H9 (cell line): ENCODE data around the gene IFNGR1. TPM values are rescaled to one million over a fixed set of nuclear protein-coding genes. Genes with fewer than 3 reads are reported as not detected.

Source experiments
- DNase-seq: peaks from one replicate; pipeline ENCODE4 v3.0.0-alpha.2; 2017
- H2AFZ ChIP-seq: one replicate; pipeline ENCODE4 v1.6.1; 2013; ENCODE audit warnings: mild to moderate bottlenecking, low read length, control low read depth, moderate library complexity
- H2AK5ac ChIP-seq: 2 replicates; pipeline ENCODE4 v1.6.1; 2013; ENCODE audit warnings: low read length, control low read depth, mixed read lengths; ENCODE audit not compliant: insufficient read length
- H2BK120ac ChIP-seq: one replicate; pipeline ENCODE4 v1.6.1; 2013; ENCODE audit warnings: low read depth, mild to moderate bottlenecking, low read length, control low read depth, inconsistent platforms; ENCODE audit not compliant: poor library complexity, severe bottlenecking
- H2BK12ac ChIP-seq: 2 replicates; pipeline ENCODE4 v1.6.1; 2013; ENCODE audit warnings: low read length, control low read depth, mixed read lengths, low read depth; ENCODE audit not compliant: insufficient read length
- H2BK15ac ChIP-seq: 2 replicates; pipeline ENCODE4 v1.6.1; 2013; ENCODE audit warnings: low read depth, low read length, control low read depth
- H2BK20ac ChIP-seq: one replicate; pipeline ENCODE4 v1.6.1; 2013; ENCODE audit warnings: low read depth, mild to moderate bottlenecking, low read length, control low read depth, inconsistent platforms; ENCODE audit not compliant: poor library complexity, severe bottlenecking
- H2BK5ac ChIP-seq: 2 replicates; pipeline ENCODE4 v1.6.1; 2013; ENCODE audit warnings: low read length, control low read depth, mixed read lengths; ENCODE audit not compliant: insufficient read length
- H3K14ac ChIP-seq: 2 replicates; pipeline ENCODE4 v1.6.1; 2013; ENCODE audit warnings: low read length, control low read depth; ENCODE audit not compliant: insufficient read depth
- H3K18ac ChIP-seq: 2 replicates; pipeline ENCODE4 v1.6.1; 2013; ENCODE audit warnings: low read depth, mild to moderate bottlenecking, mixed read lengths, low read length, control low read depth; ENCODE audit not compliant: insufficient read length
- H3K23ac ChIP-seq: 2 replicates; pipeline ENCODE4 v1.6.1; 2013; ENCODE audit warnings: low read length, control low read depth, mixed read lengths, low read depth; ENCODE audit not compliant: insufficient read length
- H3K23me2 ChIP-seq: 2 replicates; pipeline ENCODE4 v1.6.1; 2013; ENCODE audit warnings: low read depth, mild to moderate bottlenecking, mixed read lengths, low read length, control low read depth; ENCODE audit not compliant: insufficient read length, poor library complexity, severe bottlenecking
- H3K27ac ChIP-seq: 2 replicates; pipeline ENCODE4 v1.5.1; 2013; ENCODE audit warnings: low read length, control low read depth, mixed read lengths, low read depth; ENCODE audit not compliant: insufficient read length
- H3K27me3 ChIP-seq: 2 replicates; pipeline ENCODE4 v1.6.1; 2013; ENCODE audit warnings: low read length, control low read depth, inconsistent platforms; ENCODE audit not compliant: insufficient read depth
- H3K4ac ChIP-seq: 2 replicates; pipeline ENCODE4 v1.6.1; 2013; ENCODE audit warnings: low read depth, mild to moderate bottlenecking, control low read depth, inconsistent platforms, low read length, moderate library complexity
- H3K4me1 ChIP-seq: 2 replicates; pipeline ENCODE4 v1.6.1; 2013; ENCODE audit warnings: low read length, control low read depth, inconsistent platforms; ENCODE audit not compliant: insufficient read depth
- H3K4me2 ChIP-seq: 2 replicates; pipeline ENCODE4 v1.6.1; 2013; ENCODE audit warnings: low read length, control low read depth, mixed read lengths; ENCODE audit not compliant: insufficient read length, insufficient read depth
- H3K56ac ChIP-seq: 2 replicates; pipeline ENCODE4 v1.6.1; 2013; ENCODE audit warnings: low read depth, mild to moderate bottlenecking, mixed read lengths, low read length, control low read depth; ENCODE audit not compliant: insufficient read length
- H3K79me1 ChIP-seq: 2 replicates; pipeline ENCODE4 v1.6.1; 2013; ENCODE audit warnings: low read depth, mild to moderate bottlenecking, moderate library complexity, low read length, control low read depth, inconsistent platforms; ENCODE audit not compliant: insufficient read depth, poor library complexity, severe bottlenecking
- H3K79me2 ChIP-seq: 2 replicates; pipeline ENCODE4 v1.6.1; 2013; ENCODE audit warnings: low read length, control low read depth, inconsistent platforms; ENCODE audit not compliant: insufficient read depth
- H3K9ac ChIP-seq: 2 replicates; pipeline ENCODE4 v1.6.1; 2013; ENCODE audit warnings: low read length, control low read depth, mixed read lengths; ENCODE audit not compliant: insufficient read length; ENCODE audit errors: extremely low read depth
- H3K9me3 ChIP-seq: one replicate; pipeline ENCODE4 v1.6.1; 2013; ENCODE audit warnings: low read depth, low read length, inconsistent platforms; ENCODE audit not compliant: control insufficient read depth
- H3T11ph ChIP-seq: one replicate; pipeline ENCODE4 v1.6.1; 2013; ENCODE audit warnings: mild to moderate bottlenecking, low read length, control low read depth, inconsistent platforms
- H4K20me1 ChIP-seq: one replicate; pipeline ENCODE4 v1.6.1; 2013; ENCODE audit not compliant: control insufficient read depth, insufficient read length, insufficient read depth
- H4K5ac ChIP-seq: 2 replicates; pipeline ENCODE4 v1.6.1; 2013; ENCODE audit warnings: low read depth, mild to moderate bottlenecking, mixed read lengths, low read length, control low read depth; ENCODE audit not compliant: insufficient read length
- H4K8ac ChIP-seq: replicated peaks from 2 replicates; pipeline ENCODE4 v1.6.1; 2013; ENCODE audit warnings: low read length, control low read depth, mixed read lengths, low read depth; ENCODE audit not compliant: insufficient read length
- H4K91ac ChIP-seq: 2 replicates; pipeline ENCODE4 v1.6.1; 2013; ENCODE audit warnings: low read depth, mild to moderate bottlenecking, moderate library complexity, mixed read lengths, low read length, control low read depth; ENCODE audit not compliant: insufficient read length
- H3K27ac Mint-ChIP-seq, 3 experiments: 2 replicates in 2 of 3; 3 replicates in 1 of 3; pipeline ENCODE4 v1.8.0; 2020 to 2021; ENCODE audit warnings: mixed read lengths in 3 of 3, mild to moderate bottlenecking in 1 of 3, moderate library complexity in 1 of 3
- H3K27me3 Mint-ChIP-seq: 2 replicates; pipeline ENCODE4 v1.8.0; 2021; ENCODE audit warnings: low read depth, mild to moderate bottlenecking, moderate library complexity, mixed read lengths
- H3K36me3 Mint-ChIP-seq, 3 experiments: 2 replicates in 2 of 3; 3 replicates in 1 of 3; pipeline ENCODE4 v1.8.0; 2020 to 2021; ENCODE audit warnings: low read depth in 3 of 3, mixed read lengths in 3 of 3; ENCODE audit not compliant: insufficient read depth in 1 of 3
- H3K4me1 Mint-ChIP-seq, 2 experiments: 2 replicates each; pipeline ENCODE4 v1.8.0; 2020; ENCODE audit warnings: mixed read lengths in 2 of 2
- H3K4me3 Mint-ChIP-seq, 2 experiments: 2 replicates in 1 of 2; 3 replicates in 1 of 2; pipeline ENCODE4 v1.8.0; 2020 to 2021; ENCODE audit warnings: mild to moderate bottlenecking in 2 of 2, mixed read lengths in 2 of 2, moderate library complexity in 1 of 2
- H3K9me3 Mint-ChIP-seq, 2 experiments: 2 replicates in 1 of 2; 3 replicates in 1 of 2; pipeline ENCODE4 v1.8.0; 2020; ENCODE audit warnings: mild to moderate bottlenecking in 2 of 2, mixed read lengths in 2 of 2, moderate library complexity in 1 of 2
- CTCF ChIP-seq: fragments of 200-600 bp; sonication (generic); conservative IDR thresholded peaks from 3 replicates; pipeline ENCODE4 v1.8.0; 2021; ENCODE audit warnings: antibody characterized with exemption, mild to moderate bottlenecking
- WGBS: extraction: QIAGEN DNeasy Blood & Tissue Kit; methylation state at CpG from one replicate; pipeline ENCODE4 v1.1.7; 2013; ENCODE audit warnings: missing lambda C conversion rate, low lambda C conversion rate, mixed read lengths; ENCODE audit not compliant: insufficient read length; ENCODE audit errors: extremely low coverage; 5-methylcytosine and 5-hydroxymethylcytosine counted together
- total RNA-seq: library from RNA; stranded (reverse); gene quantifications from 2 replicates; pipeline ENCODE4 v1.2.1, GENCODE V29; 2021

IFNGR1 gene
- total RNA-seq, 1 experiment from 2014 or later = 32.2 TPM

GRCh38 chr6:137201006-137201405 lies 18.2 kb downstream of the IFNGR1 start:
- Histone ChIP-seq H3K9ac (no peak overlapping the region), H4K91ac (no peak overlapping the region), H3K27me3 (no peaks in the 10 kb centered on the region), H2BK5ac (no peak overlapping the region), H3K23ac (no peak overlapping the region), H2BK20ac (no peak overlapping the region), H2AK5ac (no peak overlapping the region), H4K5ac (no peak overlapping the region), H4K8ac (no peak overlapping the region), H3K79me2 (no peaks in the 10 kb centered on the region), H4K20me1 (no peaks in the 10 kb centered on the region), H2BK120ac (no peak overlapping the region), H3K9me3 (no peaks in the 10 kb centered on the region), H3K4ac (no peak overlapping the region), H3K27ac (no peak overlapping the region), H3K18ac (no peak overlapping the region), H3T11ph (no peak overlapping the region), H3K23me2 (no peaks in the 10 kb centered on the region), H2AFZ (no peak overlapping the region), H2BK15ac (no peak overlapping the region), H3K14ac (no peak overlapping the region), H3K79me1 (no peaks in the 10 kb centered on the region), H2BK12ac (no peak overlapping the region), H3K4me1 (no peaks in the 10 kb centered on the region), H3K4me2 (no peak overlapping the region), H3K56ac (no peak overlapping the region)
- H3K4me3 Mint-ChIP-seq = no peak overlapping the region
- no peaks in the 10 kb centered on the region for H3K4me1 Mint-ChIP-seq
- WGBS = no CpG with 5 or more reads among the region's 1 CpG
- TF ChIP-seq CTCF = no peak
- peaks cover 47 to 67% (median 55%) of the 10 kb centered on the region in 3 experiments for H3K36me3 Mint-ChIP-seq
- H3K27ac Mint-ChIP-seq = no peak overlapping the region
- DNase-seq = no peak
- no peaks in the 10 kb centered on the region; a peak in 1 of 5 replicates for H3K9me3 Mint-ChIP-seq
- no peaks in the 10 kb centered on the region for H3K27me3 Mint-ChIP-seq
